HepG2 (cell line): ENCODE measurements around the gene ZNF764. TPM values are rescaled to one million over a fixed set of nuclear protein-coding genes. Genes with fewer than 3 reads are reported as not detected.
A peak's percentile ranks its signal among the peaks of the same experiment; 100 is the strongest.

Experiments used
- AKNA ChIP-seq: sonication (generic); formaldehyde crosslinking; IDR thresholded peaks from 2 replicates; pipeline ENCODE4 v1.4.0; 2020; ENCODE audit warnings: missing genetic modification reagents, borderline replicate concordance
- CCDC6 ChIP-seq: sonication (generic); formaldehyde crosslinking; IDR thresholded peaks from 2 replicates; pipeline ENCODE4 v1.8.1; 2022; ENCODE audit warnings: mild to moderate bottlenecking, missing genetic modification reagents, moderate library complexity
- EP300 ChIP-seq, 3 experiments: sonication (generic) in 1 of 3; formaldehyde crosslinking in 1 of 3; IDR thresholded peaks; 2 replicates each; pipeline versions ENCODE4 v1.5.1 to v1.6.1; 2011 to 2020; ENCODE audit warnings: low read depth in 2 of 3, low read length in 2 of 3, borderline replicate concordance in 1 of 3, improper control_type of control experiment in 1 of 3, mild to moderate bottlenecking in 1 of 3, missing genetic modification reagents in 1 of 3, moderate library complexity in 1 of 3
- FOXM1 ChIP-seq: sonication (generic); formaldehyde crosslinking; IDR thresholded peaks from 2 replicates; pipeline ENCODE4 v1.5.0; 2020; ENCODE audit warnings: missing genetic modification reagents
- FUBP1 ChIP-seq: sonication (generic); formaldehyde crosslinking; IDR thresholded peaks from 2 replicates; pipeline ENCODE4 v1.5.1; 2020; ENCODE audit warnings: missing genetic modification reagents, mild to moderate bottlenecking, borderline replicate concordance
- KLF16 ChIP-seq, 2 experiments: sonication (generic) in 1 of 2; formaldehyde crosslinking in 1 of 2; IDR thresholded peaks; 2 replicates each; pipeline versions ENCODE4 v1.6.1 to v1.8.0; 2016 to 2023; ENCODE audit warnings: missing genetic modification reagents in 2 of 2, missing compliant biosample characterization in 1 of 2
- MED13 ChIP-seq: sonication (generic); formaldehyde crosslinking; IDR thresholded peaks from 2 replicates; pipeline ENCODE4 v1.5.0; 2020; ENCODE audit warnings: missing genetic modification reagents
- MNT ChIP-seq: fragments of 450-650 bp; IDR thresholded peaks from 2 replicates; pipeline ENCODE4 v1.6.1; 2016
- MXD4 ChIP-seq: IDR thresholded peaks from 2 replicates; pipeline ENCODE4 v1.6.1; 2016; ENCODE audit warnings: mild to moderate bottlenecking, missing biosample characterization, missing genetic modification reagents
- NFKB2 ChIP-seq: sonication (generic); formaldehyde crosslinking; IDR thresholded peaks from 2 replicates; pipeline ENCODE4 v1.4.0; 2020; ENCODE audit warnings: missing genetic modification reagents, borderline replicate concordance
- ONECUT2 ChIP-seq: sonication (generic); formaldehyde crosslinking; IDR thresholded peaks from 2 replicates; pipeline ENCODE4 v1.4.0; 2020; ENCODE audit warnings: missing genetic modification reagents
- SETDB1 ChIP-seq: sonication (generic); formaldehyde crosslinking; IDR thresholded peaks from 2 replicates; pipeline ENCODE4 v1.5.1; 2020; ENCODE audit warnings: missing genetic modification reagents, mild to moderate bottlenecking, borderline replicate concordance
- SKI ChIP-seq: fragments of 450-650 bp; IDR thresholded peaks from one replicate; pipeline ENCODE4 v1.6.1; 2018; ENCODE audit warnings: mild to moderate bottlenecking; ENCODE audit not compliant: partially characterized antibody
- SMAD1 ChIP-seq: sonication (generic); formaldehyde crosslinking; IDR thresholded peaks from 2 replicates; pipeline ENCODE4 v1.4.0; 2020; ENCODE audit warnings: missing genetic modification reagents, low read depth, mild to moderate bottlenecking, borderline replicate concordance
- ZNF124 ChIP-seq: sonication (generic); formaldehyde crosslinking; IDR thresholded peaks from 2 replicates; pipeline ENCODE4 v1.4.0; 2020; ENCODE audit warnings: missing genetic modification reagents
- ZNF180 ChIP-seq: sonication (generic); formaldehyde crosslinking; IDR thresholded peaks from 2 replicates; pipeline ENCODE4 v1.4.0; 2020; ENCODE audit warnings: low read depth, missing genetic modification reagents, borderline replicate concordance
- ZNF24 ChIP-seq: fragments of 450-650 bp; IDR thresholded peaks from 2 replicates; pipeline ENCODE4 v1.6.1; 2017; ENCODE audit warnings: antibody characterized with exemption, mild to moderate bottlenecking
- ZNF713 ChIP-seq: sonication (generic); formaldehyde crosslinking; IDR thresholded peaks from 2 replicates; pipeline ENCODE4 v1.4.0; 2020; ENCODE audit warnings: mild to moderate bottlenecking, missing genetic modification reagents
- ZNF782 ChIP-seq: sonication (generic); formaldehyde crosslinking; IDR thresholded peaks from 2 replicates; pipeline ENCODE4 v1.4.0; 2020; ENCODE audit warnings: missing genetic modification reagents, mild to moderate bottlenecking, borderline replicate concordance
- ZNF784 ChIP-seq: sonication (generic); formaldehyde crosslinking; IDR thresholded peaks from 2 replicates; pipeline ENCODE4 v1.5.1; 2020; ENCODE audit warnings: missing genetic modification reagents, mild to moderate bottlenecking, borderline replicate concordance
- polyA plus RNA-seq, 8 experiments: library from polyadenylated mRNA; depleted of rRNA in 3 of 8; stranded (reverse) in 7 of 8; unstranded in 1 of 8; fragments of >200 nt; fragmentation: Illumina TruSeq in 4 of 8; extraction: Trizol in 4 of 8; gene quantifications; 2 replicates each; pipeline versions ENCODE4 v1.2.1 to v1.2.3, GENCODE V29; 2011 to 2016; ENCODE audit warnings: low read depth in 4 of 8, missing spikeins in 1 of 8, mixed read lengths in 1 of 8; ENCODE audit not compliant: insufficient read depth in 1 of 8
- total RNA-seq, 5 experiments: library from RNA; depleted of rRNA; stranded (reverse); fragments of >200 nt; fragmentation: Illumina TruSeq; extraction: Trizol; gene quantifications; 2 replicates each; pipeline ENCODE4 v1.2.3, GENCODE V29; 2016; ENCODE audit warnings: low read depth in 1 of 5

The ZNF764 gene
- total and polyA plus RNA-seq, 2 of the 13 experiments (the other 11 are each of a cell fraction or from before 2014, with no cell fraction given) = 4.1 to 9.1 TPM

GRCh38 chr16:30570636-30571444, 12.7 kb upstream of the ZNF764 start (continued):
- TF ChIP-seq MNT (no peak), CCDC6 (peak; percentile 61; the same call in 1 of the 2 replicates), ZNF124 (no peak), FOXM1 (CRISPR knock-in tag) (no peak), ZNF782 (CRISPR knock-in tag) (no peak), SMAD1 (no peak), KLF16 (CRISPR knock-in tag; IDR thresholded peaks at IDR 0.05) (no peak), ZNF713 (0 out of 2 replicates have a peak, but pooled peaks have one; percentile 14), NFKB2 (no peak), ZNF24 (no peak), ONECUT2 (CRISPR knock-in tag) (no peak), EP300 (IDR thresholded peaks at IDR 0.05; ENCODE audit: low read depth in 2 of 2, low read length in 2 of 2) (no peak), EP300 (CRISPR knock-in tag; IDR thresholded peaks at IDR 0.05; ENCODE audit: borderline replicate concordance) (no peak), SKI (no peak), ZNF784 (CRISPR knock-in tag) (no peak), FUBP1 (CRISPR knock-in tag) (no peak), ZNF180 (CRISPR knock-in tag) (no peak), MED13 (no peak), MXD4 (no peak), SETDB1 (CRISPR knock-in tag) (no peak), AKNA (0 out of 2 replicates have a peak, but pooled peaks have one; percentile 21)
